DMS153 treated with DMSO at 0.1 percent for 48 hours (cell line): ENCODE results near the gene KRT8.

Source experiments
- DNase-seq: peaks from one replicate; lab custom pipeline; 2025; ENCODE audit not compliant: unreplicated experiment; lab: John Stamatoyannopoulos, UW

The KRT8 gene

GRCh38 chr12:52925717-52926595 lies 21.1 kb upstream of the KRT8 start:
- peak; percentile 88 for DNase-seq

DNA sequence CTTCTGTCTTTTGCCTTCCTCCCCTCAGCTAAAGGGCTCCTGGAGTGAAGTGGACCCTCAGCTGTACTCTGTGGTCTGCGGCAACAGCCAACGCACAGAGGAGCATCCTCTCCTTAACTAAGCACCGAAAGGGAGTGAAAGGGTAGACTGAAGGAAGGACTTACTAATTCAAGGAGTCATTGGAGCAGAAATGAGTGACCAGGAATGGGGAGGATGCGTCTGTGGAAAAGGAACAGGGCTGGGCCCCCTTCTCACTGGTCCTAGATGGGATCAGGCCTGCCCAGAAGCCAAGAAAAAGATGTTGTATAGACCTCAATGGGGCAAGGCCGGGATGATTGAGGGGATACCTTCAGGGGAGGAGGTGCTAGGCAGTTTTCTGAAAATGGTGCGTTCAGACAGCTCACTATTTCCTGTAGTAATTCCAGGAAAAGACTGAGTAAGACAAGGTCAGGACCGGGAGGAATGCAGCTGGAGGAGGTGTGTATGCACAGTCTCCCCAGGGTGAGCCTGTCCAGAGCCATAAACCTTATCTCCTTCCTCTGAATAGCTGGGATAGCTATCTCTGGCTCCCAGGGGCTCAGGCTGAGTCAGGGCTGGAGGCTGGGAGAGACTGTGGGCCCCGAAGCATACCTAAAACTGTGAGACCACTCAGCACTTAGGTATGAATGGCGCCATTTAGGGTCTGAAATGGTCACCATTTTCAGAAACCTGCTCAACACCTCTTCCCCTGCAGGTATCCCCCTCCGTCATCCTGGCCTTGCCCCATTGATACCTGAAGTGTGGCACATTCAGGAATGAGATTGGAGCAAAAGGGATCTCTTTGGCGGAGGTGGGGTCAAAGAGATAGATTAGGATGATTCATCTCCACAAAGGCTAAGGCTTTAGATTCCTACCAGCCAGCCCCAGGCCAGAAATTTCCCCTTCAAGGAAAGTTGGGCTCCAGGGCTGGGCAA lies 20.2 kb upstream of the KRT8 start:
- no peak for DNase-seq

- no peak for DNase-seq
These were observed 16.8 kb upstream of the KRT8 start for GRCh38 chr12:52921488-52922165.

- no peak for DNase-seq
These were observed 16.1 kb upstream of the KRT8 start for GRCh38 chr12:52920937-52921336.

DNA sequence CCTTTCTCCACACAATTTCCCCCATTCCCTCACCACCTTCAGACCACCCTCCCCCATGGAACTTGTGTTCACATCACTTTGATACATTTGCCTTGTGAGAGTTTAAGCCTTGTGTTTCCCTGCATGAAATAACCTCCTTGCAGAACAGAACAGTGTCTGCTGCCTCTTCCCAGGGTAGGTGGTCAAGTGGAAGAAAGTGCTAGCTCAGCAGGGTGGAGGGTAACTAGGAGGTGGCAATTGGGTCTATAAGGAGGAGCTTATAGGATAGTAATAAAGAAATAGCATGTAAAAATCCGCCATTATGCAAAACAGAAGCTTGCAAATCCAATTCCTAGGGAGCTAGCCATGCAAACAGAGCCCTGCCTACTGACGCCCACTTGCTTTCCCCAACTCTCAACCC lies 13.9 kb upstream of the KRT8 start:
- no peak for DNase-seq

DNA sequence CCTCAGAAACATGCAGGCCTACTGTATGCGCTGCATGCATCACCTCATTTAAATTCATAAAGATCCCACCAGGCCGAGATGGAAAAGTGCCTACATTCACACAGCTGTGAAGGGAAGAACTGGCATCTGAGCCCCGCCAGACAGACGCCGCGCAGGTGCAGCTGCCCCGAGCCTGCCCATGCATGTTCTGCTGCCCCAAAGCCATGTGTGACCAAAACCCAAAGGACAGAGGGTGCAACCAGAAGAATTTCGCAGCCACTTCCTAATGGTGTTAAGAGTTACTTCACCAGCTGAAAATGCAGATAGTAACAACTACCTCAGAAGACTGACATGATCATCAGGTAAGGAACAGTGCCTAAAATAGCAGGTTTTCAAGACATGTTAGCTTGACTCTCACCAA lies 13.5 kb upstream of the KRT8 start:
- no peak for DNase-seq

DNA sequence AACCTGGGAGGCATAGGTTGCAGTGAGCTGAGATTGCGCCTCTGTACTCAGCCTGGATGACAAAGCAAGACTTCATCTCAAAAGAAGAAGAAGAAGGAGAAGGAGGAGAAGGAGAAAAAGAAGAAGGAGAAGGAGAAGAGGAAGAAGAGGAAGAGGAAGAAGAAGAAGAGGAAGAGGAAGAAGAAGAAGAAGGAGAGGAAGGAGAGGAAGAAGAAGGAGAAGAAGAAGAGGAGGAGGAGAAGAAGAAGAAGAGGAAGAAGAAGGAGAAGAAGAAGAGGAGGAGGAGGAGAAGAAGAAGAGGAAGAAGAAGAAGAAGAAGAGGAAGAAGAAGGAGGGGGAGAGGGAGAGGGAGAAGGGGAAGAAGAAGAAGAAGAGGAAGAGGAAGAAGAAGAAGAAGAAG lies 12.9 kb upstream of the KRT8 start:
- no peak for DNase-seq

GRCh38 chr12:52916216-52916615 lies 11.3 kb upstream of the KRT8 start:
- DNase-seq = no peak

- DNase-seq = no peak
These were observed 10.8 kb upstream of the KRT8 start for GRCh38 chr12:52915637-52916036.

- DNase-seq = no peak
These were observed 9.8 kb upstream of the KRT8 start for GRCh38 chr12:52914576-52915121.

DNA sequence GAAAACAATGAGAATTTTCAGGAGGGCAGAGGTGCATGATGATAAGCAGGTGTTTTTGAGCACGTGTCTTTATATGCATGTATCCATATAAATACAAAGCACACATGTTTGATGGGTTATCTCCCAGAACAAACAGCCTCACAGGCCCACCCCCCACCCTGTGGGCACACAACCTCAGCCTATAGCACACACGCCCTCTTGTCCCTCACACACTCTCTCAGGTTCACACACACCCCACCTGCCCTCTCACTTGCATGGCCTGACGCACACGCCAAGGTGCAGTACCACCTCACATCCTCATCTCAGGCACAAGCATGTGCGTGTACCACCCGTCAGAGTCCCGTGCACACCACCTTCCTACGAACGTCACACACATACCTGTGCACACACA lies 8.6 kb upstream of the KRT8 start:
- peak; percentile 70 for DNase-seq

DNA sequence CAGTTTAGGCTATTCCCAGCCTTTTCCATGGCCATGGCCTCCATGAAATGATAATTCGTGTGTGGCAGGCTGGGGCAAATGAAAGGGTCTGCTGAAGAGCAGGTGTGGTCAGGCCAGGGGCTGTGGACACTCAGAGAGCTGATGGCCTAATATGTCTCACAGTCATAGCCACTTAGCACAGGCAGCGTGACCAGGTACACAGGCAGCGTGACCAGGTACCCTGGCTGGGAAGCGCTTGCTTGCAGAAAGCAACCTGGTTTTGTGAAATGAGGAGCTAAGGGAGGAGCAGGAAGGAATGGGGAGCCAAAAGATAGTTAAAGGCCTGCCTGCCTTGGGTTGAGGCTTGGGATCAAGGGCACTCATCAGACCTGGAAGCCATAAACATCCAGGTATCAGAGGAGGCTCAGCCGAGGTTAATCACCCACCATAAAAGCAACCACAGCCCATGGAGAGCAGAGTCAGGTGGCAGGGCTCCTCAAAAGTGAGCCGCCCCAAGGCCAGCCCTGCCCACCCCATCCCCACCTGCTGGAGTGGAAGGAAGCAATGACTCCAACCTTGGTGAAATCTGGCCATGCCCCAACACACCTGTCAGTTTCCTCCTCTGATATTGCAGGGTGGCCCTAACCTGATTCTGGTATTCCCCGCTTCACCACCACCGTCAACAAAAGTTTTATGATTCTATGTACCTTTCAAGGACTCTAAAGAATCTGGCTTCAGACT lies 8.0 kb upstream of the KRT8 start:
- DNase-seq = peak; percentile 70

- DNase-seq = no peak
These were observed 5.5 kb upstream of the KRT8 start for GRCh38 chr12:52910248-52910883.

DNA sequence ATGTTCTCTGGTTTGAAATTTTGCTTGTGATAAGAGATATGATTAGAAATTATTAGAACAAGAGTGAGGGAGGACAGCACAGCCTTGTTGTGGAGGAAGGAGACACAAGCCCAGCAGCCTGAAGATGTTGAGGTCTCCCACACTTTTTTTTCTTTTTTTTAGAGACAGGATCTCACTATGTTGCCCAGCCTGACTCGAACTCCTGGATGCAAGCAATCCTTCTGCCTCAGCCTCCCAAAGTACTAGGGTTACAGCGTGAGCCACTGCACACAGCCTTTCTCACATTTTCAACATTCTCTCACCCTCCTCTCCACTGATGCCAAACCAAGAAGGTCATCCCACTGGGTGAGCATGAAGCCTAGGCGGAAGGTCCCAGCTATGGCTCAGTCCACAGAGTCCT lies 4.9 kb upstream of the KRT8 start:
- no peak for DNase-seq

- no peak for DNase-seq
These were observed 4.5 kb upstream of the KRT8 start for GRCh38 chr12:52909331-52909730.

GRCh38 chr12:52907092-52907810 lies 2.4 kb upstream of the KRT8 start:
- DNase-seq = peak; percentile 94

DNA sequence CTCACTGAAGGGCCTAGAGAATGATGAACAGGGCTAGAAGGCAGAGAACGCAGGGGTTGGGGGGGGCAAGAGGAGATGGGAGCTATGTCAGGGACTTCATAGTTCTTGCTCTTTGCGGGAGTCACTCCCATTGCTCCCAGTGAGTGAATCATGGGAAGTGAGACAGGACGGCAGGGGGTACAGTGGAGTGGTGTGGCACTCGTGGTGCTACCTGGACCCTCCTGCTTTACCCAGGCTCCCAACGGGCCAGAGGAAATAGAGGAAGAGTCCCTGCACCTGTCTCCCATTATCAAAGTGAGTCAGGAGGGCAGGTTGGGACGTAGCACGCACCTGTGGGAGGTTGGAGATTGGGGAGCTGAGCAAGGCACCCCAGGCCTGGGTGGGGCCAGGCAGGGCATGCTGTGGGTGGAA lies 1.3 kb upstream of the KRT8 start:
- DNase-seq = no peak

DNA sequence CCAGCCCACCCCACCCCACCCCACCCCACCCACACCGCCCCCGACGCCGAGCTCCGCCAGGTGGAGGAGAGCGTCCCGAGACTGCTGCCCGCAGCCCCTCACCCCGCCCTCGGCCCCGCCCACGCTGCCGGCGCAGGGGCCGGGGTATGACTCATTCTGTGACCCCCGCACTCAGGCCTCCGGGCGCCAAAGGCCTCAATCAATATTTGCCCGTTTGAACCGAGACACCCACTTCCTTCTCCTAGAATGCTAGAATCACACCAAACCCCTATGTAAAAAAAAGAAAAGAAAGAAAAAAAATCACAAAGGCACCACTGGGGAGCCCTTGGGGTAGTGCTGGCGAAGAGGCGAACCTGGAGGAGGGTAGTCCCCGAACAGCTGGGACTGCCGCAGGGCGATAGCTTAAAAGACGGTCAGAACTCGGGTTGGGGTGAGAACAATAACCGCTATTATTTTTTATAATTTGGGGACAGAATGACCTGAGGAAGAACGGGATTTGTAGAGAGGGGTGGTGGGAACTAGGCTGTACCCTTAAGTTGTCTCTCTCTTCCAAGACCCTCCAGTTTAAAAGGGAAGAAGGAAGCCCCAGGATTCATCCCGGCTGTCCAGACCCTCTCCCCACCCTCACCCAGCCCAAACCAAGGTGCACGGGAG lies 894 bp downstream of the KRT8 start:
- DNase-seq = no peak
